Measurements from ENCODE around the gene CD300LG.

- no peak for TF ChIP-seq POLR2A (IDR thresholded peaks at IDR 0.05; ENCODE audit: low read length)
- TF ChIP-seq GATA1 (IDR thresholded peaks at IDR 0.05; ENCODE audit: low read depth, low read length) = no peak
Measured at GRCh38 chr17:43898446-43898845, 51.5 kb downstream of the CD300LG start.
